Inferior parietal cortex (tissue), 1 donor: ENCODE data around the gene CCDC27.

Experiments used
- DNase-seq: peaks from one replicate; pipeline ENCODE4 v3.0.0-alpha.2; 2016; ENCODE audit errors: extremely low spot score

Gene CCDC27

GRCh38 chr1:3752400-3752945 lies at the start of gene CCDC27:
Gene CCDC27 (plus strand): TSS chr1:3752450. CDS start chr1:3752482, 32 bp downstream.
- DNase-seq = no peak

- no peak for DNase-seq
Observed at GRCh38 chr1:3702528-3702927, 49.7 kb upstream of the CCDC27 start.

- DNase-seq = no peak
Observed at GRCh38 chr1:3702990-3703728, 49.1 kb upstream of the CCDC27 start.

GRCh38 chr1:3703786-3704371 lies 48.4 kb upstream of the CCDC27 start:
- no peak for DNase-seq

GRCh38 chr1:3705341-3705950 lies 46.8 kb upstream of the CCDC27 start:
- DNase-seq = no peak

- no peak for DNase-seq
Observed at GRCh38 chr1:3706651-3707297, 45.5 kb upstream of the CCDC27 start.

- DNase-seq = no peak
Observed at GRCh38 chr1:3707298-3707938, 44.8 kb upstream of the CCDC27 start.

- no peak for DNase-seq
Observed at GRCh38 chr1:3707939-3708328, 44.3 kb upstream of the CCDC27 start.

- no peak for DNase-seq
Observed at GRCh38 chr1:3708791-3709190, 43.5 kb upstream of the CCDC27 start.

- no peak for DNase-seq
Observed at GRCh38 chr1:3710251-3710650, 42.0 kb upstream of the CCDC27 start.

- DNase-seq = no peak
Observed at GRCh38 chr1:3711381-3711779, 40.9 kb upstream of the CCDC27 start.

- no peak for DNase-seq
Observed at GRCh38 chr1:3711780-3712451, 40.3 kb upstream of the CCDC27 start.

GRCh38 chr1:3712573-3713535 lies 39.4 kb upstream of the CCDC27 start:
- DNase-seq = peak; percentile 66

GRCh38 chr1:3713840-3714239 lies 38.4 kb upstream of the CCDC27 start:
- no peak for DNase-seq

- peak; percentile 58 for DNase-seq
Observed at GRCh38 chr1:3714284-3714741, 37.9 kb upstream of the CCDC27 start.

- DNase-seq = no peak
Observed at GRCh38 chr1:3714814-3715213, 37.4 kb upstream of the CCDC27 start.

- no peak for DNase-seq
Observed at GRCh38 chr1:3716351-3716750, 35.9 kb upstream of the CCDC27 start.

- no peak for DNase-seq
Observed at GRCh38 chr1:3717041-3717714, 35.1 kb upstream of the CCDC27 start.
